ENCODE results near the gene CAV3.

DNA sequence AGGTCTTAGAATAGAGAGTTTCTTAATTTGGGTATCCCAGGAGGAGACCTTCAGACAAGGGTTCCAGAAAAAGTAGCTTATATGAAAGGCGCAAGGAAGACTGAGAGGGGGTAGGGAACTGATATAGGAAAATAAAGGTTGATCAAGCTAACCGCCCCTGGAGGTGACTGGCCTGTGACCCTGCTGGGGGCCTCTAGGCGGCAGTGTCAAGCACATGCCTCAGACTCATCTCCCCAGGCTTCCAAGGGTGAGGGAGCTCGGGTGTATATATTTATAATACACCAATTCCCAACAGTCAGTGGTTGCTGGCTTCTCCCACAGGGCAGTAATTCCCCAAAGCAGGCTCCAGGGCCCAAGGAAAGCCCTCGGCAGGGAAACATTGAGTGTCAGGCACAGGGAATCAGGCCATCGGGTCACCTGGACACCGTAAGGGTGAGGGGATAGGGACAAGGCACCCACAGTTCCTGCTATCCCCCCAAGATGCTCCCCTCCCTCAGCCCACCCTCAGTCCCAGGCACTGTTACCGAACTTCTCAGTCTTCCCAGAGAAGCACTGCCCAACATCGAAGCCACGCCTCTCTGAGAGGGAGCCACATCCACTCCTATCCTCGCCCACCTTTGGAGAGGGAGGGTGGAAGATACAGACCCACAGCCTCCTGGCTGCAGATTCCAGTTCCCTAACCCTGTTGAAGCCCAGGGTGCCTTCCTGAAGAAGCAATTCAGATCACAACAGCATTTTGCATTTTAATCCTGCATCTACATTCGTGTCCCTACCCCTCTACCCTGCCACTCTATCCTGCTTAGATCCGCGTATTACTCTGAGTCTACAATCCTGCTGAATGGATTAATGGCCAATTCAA is 19.5 kb upstream of the CAV3 start:
- TF ChIP-seq EP300 (IDR thresholded peaks at IDR 0.05; ENCODE audit: low read depth) (no peak), POLR2A (IDR thresholded peaks at IDR 0.05) (no peak), POLR2AphosphoS5 (IDR thresholded peaks at IDR 0.05) (no peak)
- TF ChIP-seq, protein P1, sequence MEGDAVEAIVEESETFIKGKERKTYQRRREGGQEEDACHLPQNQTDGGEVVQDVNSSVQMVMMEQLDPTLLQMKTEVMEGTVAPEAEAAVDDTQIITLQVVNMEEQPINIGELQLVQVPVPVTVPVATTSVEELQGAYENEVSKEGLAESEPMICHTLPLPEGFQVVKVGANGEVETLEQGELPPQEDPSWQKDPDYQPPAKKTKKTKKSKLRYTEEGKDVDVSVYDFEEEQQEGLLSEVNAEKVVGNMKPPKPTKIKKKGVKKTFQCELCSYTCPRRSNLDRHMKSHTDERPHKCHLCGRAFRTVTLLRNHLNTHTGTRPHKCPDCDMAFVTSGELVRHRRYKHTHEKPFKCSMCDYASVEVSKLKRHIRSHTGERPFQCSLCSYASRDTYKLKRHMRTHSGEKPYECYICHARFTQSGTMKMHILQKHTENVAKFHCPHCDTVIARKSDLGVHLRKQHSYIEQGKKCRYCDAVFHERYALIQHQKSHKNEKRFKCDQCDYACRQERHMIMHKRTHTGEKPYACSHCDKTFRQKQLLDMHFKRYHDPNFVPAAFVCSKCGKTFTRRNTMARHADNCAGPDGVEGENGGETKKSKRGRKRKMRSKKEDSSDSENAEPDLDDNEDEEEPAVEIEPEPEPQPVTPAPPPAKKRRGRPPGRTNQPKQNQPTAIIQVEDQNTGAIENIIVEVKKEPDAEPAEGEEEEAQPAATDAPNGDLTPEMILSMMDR (IDR thresholded peaks at IDR 0.05): peak in 3 of 5 experiments; percentile 3 to 27 (median 8)

All from transverse colon (tissue), 4 donors.